Large intestine (tissue), 12 donors: Measurements from ENCODE around the gene ADAMTS18. TPM values are rescaled to one million over a fixed set of nuclear protein-coding genes. Genes with fewer than 3 reads are reported as not detected.
"Not testable (repeated sequence)": the region's sequence is repeated elsewhere in the genome, so short reads cannot be mapped to it uniquely, and the experiment has no call there.

ENCODE experiments used
- DNase-seq, 2 donors: peaks; one replicate each; pipeline versions ENCODE4 v3.0.0 to v3.0.0-alpha.2; 2013
- H3K27ac ChIP-seq: one replicate; pipeline ENCODE4 v1.5.1; 2013; ENCODE audit warnings: low read length
- H3K27me3 ChIP-seq: 2 replicates; pipeline ENCODE4 v1.6.1; 2013; ENCODE audit warnings: low read length; ENCODE audit not compliant: control insufficient read depth, insufficient read depth
- H3K36me3 ChIP-seq: 2 replicates; pipeline ENCODE4 v1.6.1; 2013; ENCODE audit warnings: low read length; ENCODE audit not compliant: control insufficient read depth, insufficient read depth
- H3K4me1 ChIP-seq: one replicate; pipeline ENCODE4 v1.6.1; 2013; ENCODE audit warnings: low read length; ENCODE audit not compliant: control insufficient read depth, insufficient read depth
- H3K4me3 ChIP-seq: one replicate; pipeline ENCODE4 v1.5.1; 2013; ENCODE audit warnings: low read length
- H3K9me3 ChIP-seq: one replicate; pipeline ENCODE4 v1.6.1; 2013; ENCODE audit warnings: mild to moderate bottlenecking, low read depth, low read length, moderate library complexity; ENCODE audit not compliant: control insufficient read depth
- WGBS: methylation state at CpG from one replicate; pipeline ENCODE4 v1.1.5; 2013; ENCODE audit warnings: low lambda C conversion rate; ENCODE audit not compliant: insufficient coverage; 5-methylcytosine and 5-hydroxymethylcytosine counted together
- long read RNA-seq, 11 donors: transcript quantifications; one replicate each; lab custom pipeline, GENCODE V29; 2026
- polyA plus RNA-seq: library from polyadenylated mRNA; unstranded; fragments of 120-200 nt; gene quantifications from one replicate; pipeline ENCODE4 v1.2.1, GENCODE V29; 2013

ADAMTS18 gene
- 1.9 TPM for polyA plus RNA-seq
- long read RNA-seq, donor 1: 0 reads
- long read RNA-seq, donor 2: 0 reads
- long read RNA-seq, donor 3: 0 reads
- long read RNA-seq, donor 4: 0 reads
- long read RNA-seq, donor 5: 0 reads
- long read RNA-seq, donor 6: 0 reads
- long read RNA-seq, donor 7: 0 reads
- long read RNA-seq, donor 8: 0 reads
- long read RNA-seq, donor 9: 0 reads
- long read RNA-seq, donor 10: 0 reads
- long read RNA-seq, donor 11: 0 reads

- no peak within 1 kb of the TSS for H3K4me3 ChIP-seq
- H3K9me3 ChIP-seq: no peaks in the 10 kb centered on the region
- no peaks in the 10 kb centered on the region for H3K36me3 ChIP-seq
- no CpG with 5 or more reads among the region's 92 CpGs for WGBS
- no peaks in the 10 kb centered on the region for H3K4me1 ChIP-seq
- peaks cover 63% of the 10 kb centered on the region for H3K27me3 ChIP-seq
- peak in 1 of 2 donors; percentile 12 for DNase-seq
- H3K27ac ChIP-seq: no peak within 1 kb of the TSS
Observed at GRCh38 chr16:77434530-77435271, at the start of gene ADAMTS18. ADAMTS18 (minus strand) TSS chr16:77435034; CDS start chr16:77434695, 339 bp downstream.

DNA sequence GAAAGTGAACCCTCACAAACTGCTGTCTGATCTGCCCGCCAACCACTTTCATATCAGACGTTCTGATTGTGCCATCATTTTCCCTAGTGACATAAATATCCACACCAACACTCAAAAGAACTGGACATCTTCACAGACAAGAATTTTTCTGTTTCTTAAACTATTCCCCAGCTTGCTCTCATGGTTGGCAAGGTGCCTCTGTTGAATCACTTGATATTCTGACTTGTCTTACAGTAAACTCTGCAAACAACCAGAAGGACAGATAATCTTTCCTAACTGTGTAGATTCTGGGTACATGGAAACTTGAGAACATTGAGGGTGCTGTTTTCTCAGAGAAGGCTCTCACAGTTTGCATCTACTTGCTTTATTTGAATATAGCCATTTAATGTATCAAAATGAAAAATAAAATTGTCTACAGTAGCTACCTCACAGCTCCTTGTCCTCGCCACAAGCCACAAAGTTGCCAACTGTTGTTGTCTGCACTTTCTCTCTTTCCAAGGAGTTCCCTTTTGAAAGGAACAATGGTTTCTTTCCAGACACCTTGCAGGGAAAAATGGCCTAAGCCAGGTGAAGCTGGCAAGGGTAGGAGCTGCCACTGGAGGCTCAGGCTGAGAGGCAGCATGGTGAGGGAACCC lies 46.0 kb upstream of the ADAMTS18 start:
- no peaks in the 10 kb centered on the region for H3K27me3 ChIP-seq
- no CpG with 5 or more reads among the region's 3 CpGs for WGBS
- H3K4me3 ChIP-seq: no peak overlapping the region
- H3K27ac ChIP-seq: no peak overlapping the region
- no peak for DNase-seq
- no peaks in the 10 kb centered on the region for H3K9me3 ChIP-seq
- H3K36me3 ChIP-seq: no peaks in the 10 kb centered on the region
- no peaks in the 10 kb centered on the region for H3K4me1 ChIP-seq

GRCh38 chr16:77472262-77472661 lies 37.4 kb upstream of the ADAMTS18 start:
- WGBS: no CpG with 5 or more reads among the region's 1 CpG
- H3K27ac ChIP-seq: no peak overlapping the region
- no peaks in the 10 kb centered on the region for H3K4me1 ChIP-seq
- no peak for DNase-seq
- no peaks in the 10 kb centered on the region for H3K36me3 ChIP-seq
- no peak overlapping the region for H3K4me3 ChIP-seq
- H3K27me3 ChIP-seq: no peaks in the 10 kb centered on the region
- H3K9me3 ChIP-seq: no peaks in the 10 kb centered on the region

GRCh38 chr16:77470851-77471250 lies 36.0 kb upstream of the ADAMTS18 start:
- Histone ChIP-seq H3K27me3 (no peaks in the 10 kb centered on the region), H3K27ac (no peak overlapping the region), H3K4me3 (no peak overlapping the region), H3K9me3 (no peaks in the 10 kb centered on the region), H3K36me3 (no peaks in the 10 kb centered on the region), H3K4me1 (no peaks in the 10 kb centered on the region)
- no peak for DNase-seq

DNA sequence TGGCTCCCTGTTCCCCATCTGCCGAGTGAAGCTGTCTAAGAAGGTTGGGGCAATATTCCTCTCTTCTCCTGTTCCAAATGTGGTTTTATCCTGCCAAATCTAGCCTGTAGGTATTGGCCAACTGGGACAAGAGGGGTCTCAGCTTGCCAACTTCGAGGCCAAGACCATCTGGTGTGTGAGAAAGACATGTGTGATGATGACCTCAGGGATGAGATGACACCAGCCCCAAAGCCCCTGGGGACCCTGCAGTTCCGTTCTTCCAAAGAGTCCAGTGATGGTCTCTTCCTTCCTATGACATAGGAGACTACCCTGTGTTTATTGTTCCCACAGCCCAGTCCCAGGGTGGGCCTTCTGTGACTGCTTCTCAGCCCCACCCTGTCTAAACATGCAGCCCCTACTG lies 34.8 kb upstream of the ADAMTS18 start:
- Histone ChIP-seq H3K4me1 (no peaks in the 10 kb centered on the region), H3K27ac (no peak overlapping the region), H3K9me3 (no peaks in the 10 kb centered on the region), H3K36me3 (no peaks in the 10 kb centered on the region), H3K4me3 (no peak overlapping the region), H3K27me3 (no peaks in the 10 kb centered on the region)
- DNase-seq: no peak
- WGBS: no CpG with 5 or more reads among the region's 3 CpGs

DNA sequence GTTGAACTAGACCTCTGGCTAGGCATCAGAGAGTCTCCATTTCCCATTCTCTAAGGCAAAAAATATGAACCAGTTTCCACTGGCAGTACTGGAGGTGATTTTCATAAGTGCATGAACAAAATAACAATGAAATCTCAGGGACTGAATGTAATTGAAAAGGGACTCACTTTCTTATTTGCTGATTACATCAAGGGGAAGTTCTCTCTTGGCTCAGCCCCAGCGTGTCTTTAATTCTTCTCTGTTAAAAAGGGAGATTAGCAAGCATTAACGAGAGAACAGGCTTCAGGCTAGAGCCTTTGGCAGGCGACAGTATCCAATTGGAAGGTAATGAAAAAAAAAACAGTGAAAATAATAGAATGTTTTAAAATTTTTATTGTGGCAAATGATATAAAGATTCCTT lies 34.0 kb upstream of the ADAMTS18 start:
- 62% methylated on average over 2 of the region's 3 CpGs for WGBS
- no peak for DNase-seq

DNA sequence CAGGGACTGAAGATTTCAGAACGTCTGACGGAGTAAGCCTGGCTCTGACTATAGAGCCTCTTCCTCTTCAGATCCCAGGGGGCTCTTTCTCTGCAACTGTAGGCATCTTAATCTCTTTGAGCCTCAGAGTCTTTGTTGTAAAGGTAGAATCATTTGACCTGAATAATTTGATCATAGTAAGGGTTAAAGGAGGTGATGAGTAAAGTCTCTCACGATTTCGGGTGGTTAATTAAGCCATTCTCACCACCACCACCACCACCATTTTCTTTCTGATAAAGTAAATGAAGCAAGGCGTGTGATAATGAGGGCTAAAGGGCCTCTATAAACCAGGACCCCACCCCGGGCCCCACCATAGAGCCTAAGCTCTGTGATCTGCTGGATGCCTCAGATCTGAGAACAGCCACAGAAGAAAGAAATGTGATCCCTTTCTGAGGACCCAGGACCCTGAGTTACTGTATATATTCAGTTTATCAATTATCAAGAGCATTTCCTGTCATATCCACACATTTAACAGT lies 33.0 kb upstream of the ADAMTS18 start:
- no peak overlapping the region for H3K27ac ChIP-seq
- H3K4me3 ChIP-seq: no peak overlapping the region
- no peaks in the 10 kb centered on the region for H3K27me3 ChIP-seq
- DNase-seq: no peak
- no peaks in the 10 kb centered on the region for H3K36me3 ChIP-seq
- no peaks in the 10 kb centered on the region for H3K9me3 ChIP-seq
- WGBS: no CpG with 5 or more reads among the region's 6 CpGs
- no peaks in the 10 kb centered on the region for H3K4me1 ChIP-seq

More for the DNA sequence above, 34.0 kb upstream of the ADAMTS18 start:
- H3K4me3 ChIP-seq: no peak overlapping the region
- H3K27ac ChIP-seq: no peak overlapping the region
- no peaks in the 10 kb centered on the region for H3K9me3 ChIP-seq
- no peaks in the 10 kb centered on the region for H3K36me3 ChIP-seq
- no peaks in the 10 kb centered on the region for H3K4me1 ChIP-seq
- H3K27me3 ChIP-seq: no peaks in the 10 kb centered on the region

GRCh38 chr16:77463659-77464058 lies 28.8 kb upstream of the ADAMTS18 start:
- H3K4me3 ChIP-seq: not testable (repeated sequence)

DNA sequence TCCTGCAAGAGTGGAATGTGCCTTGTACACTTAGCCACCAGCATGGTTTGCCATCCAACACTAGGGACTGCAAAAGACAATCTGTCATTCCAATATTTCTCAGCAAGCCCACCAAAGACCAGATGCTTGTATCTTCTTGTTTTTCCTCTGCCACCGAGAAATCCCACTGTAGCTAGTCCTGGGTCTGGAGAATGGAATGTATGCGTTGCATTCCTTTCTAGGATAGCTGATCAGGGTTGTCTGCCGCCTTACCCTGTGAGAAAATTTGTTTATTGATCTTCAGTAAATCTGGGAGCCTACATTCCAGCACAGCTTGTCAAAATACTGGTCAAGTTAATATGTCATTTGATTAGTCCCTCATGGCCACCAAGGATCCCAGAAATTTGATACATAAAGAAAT lies 28.1 kb upstream of the ADAMTS18 start:
- WGBS: no CpG with 5 or more reads among the region's 3 CpGs
- Histone ChIP-seq H3K9me3 (no peaks in the 10 kb centered on the region), H3K27ac (no peak overlapping the region), H3K36me3 (no peaks in the 10 kb centered on the region), H3K4me3 (no peak overlapping the region), H3K4me1 (no peaks in the 10 kb centered on the region), H3K27me3 (no peaks in the 10 kb centered on the region)
- DNase-seq: no peak

More at GRCh38 chr16:77463659-77464058, 28.8 kb upstream of the ADAMTS18 start:
- not testable (repeated sequence) for H3K27ac ChIP-seq, H3K4me1 ChIP-seq, H3K9me3 ChIP-seq, H3K27me3 ChIP-seq, DNase-seq, H3K36me3 ChIP-seq
- no CpG with 5 or more reads among the region's 5 CpGs for WGBS

GRCh38 chr16:77459534-77460254 lies 24.9 kb upstream of the ADAMTS18 start:
- DNase-seq: no peak
- no peak overlapping the region for H3K27ac ChIP-seq
- 78% methylated on average over 1 of the region's 3 CpGs for WGBS
- no peaks in the 10 kb centered on the region for H3K4me1 ChIP-seq
- no peaks in the 10 kb centered on the region for H3K9me3 ChIP-seq
- H3K4me3 ChIP-seq: no peak overlapping the region
- H3K36me3 ChIP-seq: no peaks in the 10 kb centered on the region
- no peaks in the 10 kb centered on the region for H3K27me3 ChIP-seq
